Immature natural killer cell (primary cell): ENCODE data around the gene ELOF1. TPM values are rescaled to one million over a fixed set of nuclear protein-coding genes. Genes with fewer than 3 reads are reported as not detected.
"Not testable (repeated sequence)": the region's sequence is repeated elsewhere in the genome, so short reads cannot be mapped to it uniquely, and the experiment has no call there.

Experiments used
- DNase-seq, 3 donors: peaks; one replicate each; pipeline ENCODE4 v3.0.0; 2022; ENCODE audit warnings: mixed read lengths in 1 of 3
- H3K27ac Mint-ChIP-seq, 6 donors: one replicate each; pipeline ENCODE4 v1.8.0; 2020; ENCODE audit warnings: mixed read lengths in 6 of 6, mild to moderate bottlenecking in 5 of 6, inconsistent platforms in 4 of 6, moderate library complexity in 3 of 6
- H3K27me3 Mint-ChIP-seq, 3 donors: one replicate each; pipeline ENCODE4 v1.8.0; 2020 to 2021; ENCODE audit warnings: low read depth in 3 of 3, mild to moderate bottlenecking in 3 of 3, mixed read lengths in 3 of 3, moderate library complexity in 3 of 3, inconsistent platforms in 1 of 3
- H3K36me3 Mint-ChIP-seq, 3 donors: one replicate each; pipeline ENCODE4 v1.8.0; 2020; ENCODE audit warnings: mixed read lengths in 3 of 3, inconsistent platforms in 2 of 3, mild to moderate bottlenecking in 2 of 3
- H3K4me1 Mint-ChIP-seq, 2 donors: one replicate each; pipeline ENCODE4 v1.8.0; 2020; ENCODE audit warnings: inconsistent platforms in 2 of 2, mild to moderate bottlenecking in 2 of 2, mixed read lengths in 2 of 2, moderate library complexity in 1 of 2
- H3K4me3 Mint-ChIP-seq, 5 donors: one replicate each; pipeline ENCODE4 v1.8.0; 2020; ENCODE audit warnings: mild to moderate bottlenecking in 5 of 5, mixed read lengths in 5 of 5, inconsistent platforms in 3 of 5, moderate library complexity in 3 of 5
- H3K9me3 Mint-ChIP-seq, 6 donors: one replicate each; pipeline ENCODE4 v1.8.0; 2020; ENCODE audit warnings: mild to moderate bottlenecking in 6 of 6, mixed read lengths in 6 of 6, inconsistent platforms in 4 of 6, moderate library complexity in 3 of 6
- polyA plus RNA-seq, 3 donors: library from polyadenylated mRNA; unstranded; fragments of 300-500 nt; fragmentation: Illumina TruSeq; gene quantifications; one replicate each; pipeline ENCODE4 v1.2.3, GENCODE V29; 2021

Gene ELOF1
- polyA plus RNA-seq: 100 to 1,000 TPM in 1 of 3 donors, 10 to 100 TPM in 2; 88.4 to 102 (median 98.3) TPM

- peak within 1 kb of the TSS; percentile 96 to 100 (median 98) for H3K4me3 Mint-ChIP-seq
- H3K27me3 Mint-ChIP-seq: peaks cover 2 to 9% (median 7%) of the 10 kb centered on the region in 3 donors
- H3K4me1 Mint-ChIP-seq: peaks cover 35 to 44% of the 10 kb centered on the region in 2 donors
- H3K9me3 Mint-ChIP-seq: no peaks in the 10 kb centered on the region
- peak within 1 kb of the TSS; percentile 91 to 98 (median 96) for H3K27ac Mint-ChIP-seq
- DNase-seq: peak; percentile 95 to 97 (median 95)
- peaks cover 0 to 8% (median 3%) of the 10 kb centered on the region in 3 donors for H3K36me3 Mint-ChIP-seq
Measured at GRCh38 chr19:11558881-11559828, at the start of gene ELOF1. ELOF1 (minus strand) TSS chr19:11559230; CDS start chr19:11554347, 4,883 bp downstream.

DNA sequence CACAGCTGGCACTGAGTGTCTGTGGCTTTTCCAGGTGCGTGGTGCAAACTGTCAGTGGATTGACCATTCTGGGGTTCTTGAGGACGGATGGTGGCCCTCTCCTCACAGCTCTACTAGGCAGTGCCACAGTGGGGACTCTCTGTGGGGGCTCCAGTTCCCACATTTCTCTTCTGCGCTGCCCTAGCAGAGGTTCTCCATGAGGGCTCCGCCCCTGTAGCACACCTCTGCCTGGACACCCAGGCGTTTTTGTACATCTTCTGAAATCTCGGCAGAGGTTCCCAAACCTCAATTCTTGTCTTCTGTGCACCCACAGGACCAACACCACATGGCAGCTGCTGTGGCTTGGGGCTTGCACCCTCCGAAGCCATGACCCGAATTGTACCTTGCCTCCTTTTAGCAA, 47.5 kb upstream of the ELOF1 start:
- H3K4me3 Mint-ChIP-seq: no peak overlapping the region
- no peak overlapping the region for H3K27ac Mint-ChIP-seq
- peaks cover 4 to 9% of the 10 kb centered on the region in 2 donors for H3K4me1 Mint-ChIP-seq
- DNase-seq: no peak
- H3K27me3 Mint-ChIP-seq: no peaks in the 10 kb centered on the region
- peaks cover 10 to 23% (median 20%) of the 10 kb centered on the region in 3 donors for H3K36me3 Mint-ChIP-seq
- no peaks in the 10 kb centered on the region for H3K9me3 Mint-ChIP-seq

DNA sequence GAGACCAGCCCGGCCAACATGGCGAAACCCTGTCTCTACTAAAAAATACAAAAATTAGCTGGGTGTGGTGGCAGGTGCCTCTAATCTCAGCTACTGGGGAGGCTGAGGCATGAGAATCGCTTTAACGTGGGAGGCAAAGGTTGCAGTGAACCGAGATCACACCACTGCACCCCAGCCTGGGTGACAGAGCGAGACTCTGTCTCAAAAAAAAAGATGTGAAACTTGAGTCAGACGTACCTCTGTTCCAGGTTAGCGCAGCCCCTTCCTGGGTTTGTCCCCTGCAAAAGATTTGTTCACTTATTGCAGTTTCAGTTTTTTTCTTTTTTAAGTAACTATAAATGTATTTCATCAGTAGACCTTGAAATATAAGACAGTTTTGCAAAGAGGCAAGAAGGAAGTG, 40.7 kb upstream of the ELOF1 start:
- DNase-seq, H3K36me3 Mint-ChIP-seq, H3K9me3 Mint-ChIP-seq: not testable (repeated sequence)
- peak overlapping the region in 1 of 5 donors; percentile 63 for H3K4me3 Mint-ChIP-seq
- peak overlapping the region in 1 of 6 donors; percentile 30 for H3K27ac Mint-ChIP-seq
- peaks cover 21 to 37% of the 10 kb centered on the region in 2 donors for H3K4me1 Mint-ChIP-seq
- H3K27me3 Mint-ChIP-seq: peaks cover 5 to 12% (median 12%) of the 10 kb centered on the region in 3 donors

DNA sequence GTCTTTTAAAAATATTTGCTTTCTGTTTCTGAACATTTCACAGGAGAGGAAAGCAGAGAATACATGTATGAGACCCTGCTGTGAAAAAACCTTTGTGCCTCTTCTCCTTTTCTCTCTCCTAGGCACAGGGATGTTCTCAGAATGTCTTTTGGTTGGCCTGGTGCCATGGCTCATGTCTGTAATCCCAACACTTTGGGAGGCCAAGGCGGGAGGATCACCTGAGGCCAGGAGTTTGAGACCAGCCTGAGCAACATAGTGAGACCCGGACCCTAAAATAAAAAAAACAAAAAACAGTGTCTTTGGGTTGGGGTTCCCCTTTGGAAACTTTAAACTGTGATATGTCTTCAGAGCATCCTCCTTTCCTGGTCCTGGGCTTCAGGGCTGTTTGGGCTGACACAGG, 39.7 kb upstream of the ELOF1 start:
- H3K27me3 Mint-ChIP-seq: peaks cover 5 to 12% (median 12%) of the 10 kb centered on the region in 3 donors
- H3K4me1 Mint-ChIP-seq: peaks cover 21 to 37% of the 10 kb centered on the region in 2 donors
- H3K9me3 Mint-ChIP-seq: no peaks in the 10 kb centered on the region
- peak overlapping the region; percentile 40 to 91 (median 71) for H3K4me3 Mint-ChIP-seq
- DNase-seq: no peak
- H3K27ac Mint-ChIP-seq: peak overlapping the region in 4 of 6 donors; percentile 31 to 91 (median 51)
- peaks cover 0 to 2% (median 0%) of the 10 kb centered on the region in 3 donors for H3K36me3 Mint-ChIP-seq

DNA sequence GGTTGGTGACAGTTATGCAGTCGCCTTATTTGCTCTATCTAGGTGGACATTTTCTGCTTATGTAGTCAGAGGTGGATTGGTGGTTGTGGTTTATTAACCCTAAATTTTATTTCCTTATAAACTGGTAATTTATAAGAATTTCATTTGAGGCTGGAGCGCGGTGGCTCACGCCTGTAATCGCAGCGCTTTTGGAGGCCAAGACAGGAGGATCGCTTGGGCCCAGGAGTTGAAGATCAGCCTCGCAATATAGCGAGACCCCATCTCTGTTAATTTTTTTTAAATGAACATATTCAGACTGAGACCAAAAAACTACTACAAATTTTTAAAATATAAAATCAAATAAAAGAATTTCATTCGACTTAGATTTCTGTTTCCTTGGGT, 39.1 kb upstream of the ELOF1 start:
- Mint-ChIP-seq H3K36me3 (no peaks in the 10 kb centered on the region), H3K4me1 (peaks cover 21 to 37% of the 10 kb centered on the region in 2 donors), H3K27ac (peak overlapping the region; percentile 29 to 95 (median 92)), H3K9me3 (no peaks in the 10 kb centered on the region), H3K27me3 (peaks cover 5 to 12% (median 12%) of the 10 kb centered on the region in 3 donors), H3K4me3 (peak overlapping the region; percentile 88 to 96 (median 93))
- no peak for DNase-seq

- no peaks in the 10 kb centered on the region for H3K36me3 Mint-ChIP-seq
- H3K27ac Mint-ChIP-seq: peak within 1 kb of the TSS; percentile 75 to 95 (median 92)
- H3K4me3 Mint-ChIP-seq: peak within 1 kb of the TSS; percentile 88 to 96 (median 93)
- DNase-seq: peak; percentile 98
- H3K27me3 Mint-ChIP-seq: peaks cover 5 to 12% (median 12%) of the 10 kb centered on the region in 3 donors
- no peaks in the 10 kb centered on the region for H3K9me3 Mint-ChIP-seq
- peaks cover 20 to 34% of the 10 kb centered on the region in 2 donors for H3K4me1 Mint-ChIP-seq
Measured at GRCh38 chr19:11597202-11598102, 38.4 kb upstream of the ELOF1 start, which contains the start of gene ZNF627. ZNF627 (plus strand) TSS chr19:11597483; CDS start chr19:11597628, 145 bp downstream.

- Mint-ChIP-seq H3K27me3 (peaks cover 5 to 12% (median 12%) of the 10 kb centered on the region in 3 donors), H3K9me3 (no peaks in the 10 kb centered on the region), H3K4me1 (peaks cover 17 to 28% of the 10 kb centered on the region in 2 donors), H3K36me3 (no peaks in the 10 kb centered on the region), H3K4me3 (peak overlapping the region; percentile 26 to 93 (median 84)), H3K27ac (peak overlapping the region in 5 of 6 donors; percentile 49 to 91 (median 68))
- DNase-seq: no peak
Measured at GRCh38 chr19:11596156-11596555, 37.1 kb upstream of the ELOF1 start.

- Mint-ChIP-seq H3K36me3 (no peaks in the 10 kb centered on the region), H3K9me3 (no peaks in the 10 kb centered on the region), H3K27me3 (peaks cover 5 to 13% (median 12%) of the 10 kb centered on the region in 3 donors), H3K4me1 (peaks cover 14 to 16% of the 10 kb centered on the region in 2 donors), H3K27ac (no peak overlapping the region), H3K4me3 (no peak overlapping the region)
- DNase-seq: no peak
Measured at GRCh38 chr19:11594084-11594483, 35.1 kb upstream of the ELOF1 start.

GRCh38 chr19:11587975-11588631, 29.1 kb upstream of the ELOF1 start:
- Mint-ChIP-seq H3K36me3 (no peaks in the 10 kb centered on the region), H3K27ac (peak overlapping the region in 2 of 6 donors; percentile 20 to 64), H3K4me1 (peaks cover 5 to 6% of the 10 kb centered on the region in 2 donors), H3K9me3 (peaks cover 0 to 1% (median 0%) of the 10 kb centered on the region in 6 donors), H3K27me3 (peaks cover 0 to 5% (median 0%) of the 10 kb centered on the region in 3 donors), H3K4me3 (no peak overlapping the region)
- DNase-seq: no peak

GRCh38 chr19:11587302-11587974, 28.4 kb upstream of the ELOF1 start:
- peak; percentile 71 to 73 (median 73) for DNase-seq
- Mint-ChIP-seq H3K27ac (peak overlapping the region in 2 of 6 donors; percentile 20 to 64), H3K4me1 (peaks cover 5 to 6% of the 10 kb centered on the region in 2 donors), H3K4me3 (no peak overlapping the region), H3K36me3 (no peaks in the 10 kb centered on the region), H3K27me3 (peaks cover 0 to 5% (median 0%) of the 10 kb centered on the region in 3 donors), H3K9me3 (peaks cover 0 to 1% (median 0%) of the 10 kb centered on the region in 6 donors)

GRCh38 chr19:11586331-11586730, 27.3 kb upstream of the ELOF1 start:
- peaks cover 0 to 4% (median 0%) of the 10 kb centered on the region in 3 donors for H3K36me3 Mint-ChIP-seq
- H3K4me1 Mint-ChIP-seq: peaks cover 14 to 16% of the 10 kb centered on the region in 2 donors
- peak overlapping the region in 1 of 6 donors; percentile 28 for H3K27ac Mint-ChIP-seq
- H3K4me3 Mint-ChIP-seq: no peak overlapping the region
- peaks cover 0 to 1% (median 0%) of the 10 kb centered on the region in 6 donors for H3K9me3 Mint-ChIP-seq
- DNase-seq: no peak
- peaks cover 0 to 5% (median 0%) of the 10 kb centered on the region in 3 donors for H3K27me3 Mint-ChIP-seq

GRCh38 chr19:11581740-11582139, 22.7 kb upstream of the ELOF1 start:
- Mint-ChIP-seq H3K27me3 (peaks cover 0 to 6% (median 3%) of the 10 kb centered on the region in 3 donors), H3K4me3 (peak overlapping the region; percentile 73 to 84 (median 77)), H3K27ac (peak overlapping the region; percentile 83 to 96 (median 88)), H3K9me3 (peaks cover 0 to 1% (median 0%) of the 10 kb centered on the region in 6 donors), H3K36me3 (peaks cover 0 to 4% (median 0%) of the 10 kb centered on the region in 3 donors), H3K4me1 (peaks cover 16 to 33% of the 10 kb centered on the region in 2 donors)
- DNase-seq: peak; percentile 32 to 48 (median 41)
